ENCODE measurements around the gene NDC80.

DNA sequence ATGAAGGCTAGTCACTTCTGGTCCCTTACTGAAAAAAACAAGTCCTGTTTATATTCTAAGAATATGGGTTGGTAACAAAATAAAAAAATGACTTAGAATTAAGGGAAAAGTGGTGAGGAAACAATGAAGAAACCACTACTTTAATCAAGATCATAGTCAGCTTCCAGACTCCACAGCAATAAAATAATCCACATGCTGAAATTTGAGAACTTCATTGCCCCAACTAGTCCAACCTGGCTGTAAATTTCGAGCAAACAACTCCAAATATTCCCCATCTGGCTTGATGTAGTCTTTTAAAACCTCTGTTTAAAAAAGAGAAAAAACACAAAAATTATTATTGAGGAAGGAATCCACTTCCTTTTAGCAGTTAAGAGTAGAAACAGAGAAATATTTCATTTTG is 32.5 kb upstream of the NDC80 start:
- TF ChIP-seq ELF4 (IDR thresholded peaks at IDR 0.05) (no peak), BHLHE40 (IDR thresholded peaks at IDR 0.05; ENCODE audit: borderline replicate concordance) (no peak), ARNT (IDR thresholded peaks at IDR 0.05) (no peak), NFRKB (IDR thresholded peaks at IDR 0.05) (no peak), FOXM1 (IDR thresholded peaks at IDR 0.05; ENCODE audit: borderline replicate concordance) (no peak), HDGF (IDR thresholded peaks at IDR 0.05; ENCODE audit: borderline replicate concordance) (no peak)

All from HEK293T (cell line).